IMR-90 (cell line): Measurements from ENCODE around the gene PLA2G12B. TPM values are rescaled to one million over a fixed set of nuclear protein-coding genes. Genes with fewer than 3 reads are reported as not detected.

Source experiments
- ATAC-seq: fragments of 200-7000 bp; cut with Tn5 transposase; 2 replicates; pipeline ENCODE4 v1.9.1; 2020; ENCODE audit warnings: low read depth, mild to moderate bottlenecking, moderate library complexity
- BruUV-seq: library from RNA; stranded (reverse); fragments of 400-500 nt; replicated peaks from 2 replicates; lab custom pipeline; 2021; lab: Mats Ljungman, UMichigan
- CTCF ChIA-PET: fragments of 300-600 bp; formaldehyde crosslinking; extraction: SDS; loops from one replicate; lab custom pipeline; 2021; ENCODE audit warnings: antibody characterized with exemption; lab: Yijun Ruan, JAX
- POLR2A ChIA-PET: fragments of 300-600 bp; sonication (Branson Sonifier 250); formaldehyde crosslinking; loops from one replicate; lab custom pipeline; 2022; ENCODE audit warnings: antibody characterized with exemption; ENCODE audit not compliant: unreplicated experiment; lab: Charles Lee
- DNase-seq: peaks from one replicate; pipeline ENCODE4 v3.0.0; 2013
- H2AFZ ChIP-seq: replicated peaks from 2 replicates; pipeline ENCODE3; 2013; ENCODE audit warnings: low read length, mild to moderate bottlenecking; ENCODE audit not compliant: poor library complexity
- H2AK5ac ChIP-seq: 2 replicates; pipeline ENCODE4 v1.6.1; 2013; ENCODE audit warnings: low read depth, low read length, inconsistent platforms
- H2AK9ac ChIP-seq: replicated peaks from 2 replicates; pipeline ENCODE3; 2013; ENCODE audit warnings: mild to moderate bottlenecking, low read depth, low read length, moderate library complexity; ENCODE audit not compliant: poor library complexity
- H2BK120ac ChIP-seq: 2 replicates; pipeline ENCODE4 v1.6.1; 2013; ENCODE audit warnings: low read depth, low read length, inconsistent platforms
- H2BK15ac ChIP-seq: 3 replicates; pipeline ENCODE4 v1.6.1; 2013; ENCODE audit warnings: low read depth, low read length, inconsistent platforms
- H2BK20ac ChIP-seq: 2 replicates; pipeline ENCODE4 v1.6.1; 2013; ENCODE audit warnings: low read depth, mild to moderate bottlenecking, inconsistent platforms, low read length, moderate library complexity
- H2BK5ac ChIP-seq: 2 replicates; pipeline ENCODE4 v1.6.1; 2013; ENCODE audit warnings: mild to moderate bottlenecking, low read depth, low read length, inconsistent platforms; ENCODE audit not compliant: poor library complexity, severe bottlenecking
- H3K14ac ChIP-seq: replicated peaks from 2 replicates; pipeline ENCODE4 v1.6.1; 2013; ENCODE audit warnings: low read depth, low read length, inconsistent platforms
- H3K18ac ChIP-seq: 2 replicates; pipeline ENCODE4 v1.6.1; 2013; ENCODE audit warnings: low read depth, low read length, control low read depth
- H3K23ac ChIP-seq: 2 replicates; pipeline ENCODE4 v1.6.1; 2013; ENCODE audit warnings: low read depth, low read length, inconsistent platforms
- H3K27ac ChIP-seq: 2 replicates; pipeline ENCODE4 v1.5.1; 2013; ENCODE audit warnings: mild to moderate bottlenecking, control low read depth, low read length; ENCODE audit not compliant: insufficient read depth
- H3K27me3 ChIP-seq: 2 replicates; pipeline ENCODE4 v1.6.1; 2013; ENCODE audit warnings: low read length; ENCODE audit not compliant: control insufficient read depth, insufficient read depth
- H3K36me3 ChIP-seq: 2 replicates; pipeline ENCODE4 v1.6.1; 2013; ENCODE audit warnings: low read length, mixed read lengths; ENCODE audit not compliant: control insufficient read depth, insufficient read depth
- H3K4ac ChIP-seq: 2 replicates; pipeline ENCODE4 v1.6.1; 2013; ENCODE audit warnings: low read depth, low read length, inconsistent platforms
- H3K4me1 ChIP-seq: 2 replicates; pipeline ENCODE4 v1.6.1; 2013; ENCODE audit warnings: low read length, mixed read lengths; ENCODE audit not compliant: control insufficient read depth, insufficient read depth
- H3K4me2 ChIP-seq: 2 replicates; pipeline ENCODE4 v1.6.1; 2013; ENCODE audit warnings: low read depth, mild to moderate bottlenecking, control low read depth, low read length, moderate library complexity
- H3K4me3 ChIP-seq: 2 replicates; pipeline ENCODE4 v1.5.1; 2013; ENCODE audit warnings: low read depth, mild to moderate bottlenecking, control low read depth, low read length, moderate library complexity; ENCODE audit not compliant: insufficient read depth
- H3K56ac ChIP-seq: 2 replicates; pipeline ENCODE4 v1.6.1; 2013; ENCODE audit warnings: low read length, inconsistent platforms; ENCODE audit not compliant: insufficient read depth; ENCODE audit errors: extremely low read depth
- H3K79me1 ChIP-seq, 2 experiments: 2 replicates each; pipeline ENCODE4 v1.6.1; 2013; ENCODE audit warnings: low read length in 2 of 2, inconsistent platforms in 1 of 2, low read depth in 1 of 2
- H3K9ac ChIP-seq: 2 replicates; pipeline ENCODE4 v1.6.1; 2013; ENCODE audit warnings: low read depth, low read length, control low read depth
- H3K9me1 ChIP-seq: 2 replicates; pipeline ENCODE4 v1.6.1; 2013; ENCODE audit warnings: low read length, inconsistent platforms; ENCODE audit not compliant: insufficient read depth
- H3K9me3 ChIP-seq: 2 replicates; pipeline ENCODE4 v1.6.1; 2013; ENCODE audit warnings: low read length; ENCODE audit not compliant: control insufficient read depth, insufficient read depth
- H4K20me1 ChIP-seq: 2 replicates; pipeline ENCODE4 v1.6.1; 2013; ENCODE audit warnings: low read length, inconsistent platforms; ENCODE audit not compliant: insufficient read depth
- H4K5ac ChIP-seq: 2 replicates; pipeline ENCODE4 v1.6.1; 2013; ENCODE audit warnings: mild to moderate bottlenecking, low read depth, low read length, control low read depth
- H4K8ac ChIP-seq, 2 experiments: 2 replicates each; pipeline ENCODE4 v1.6.1; 2013; ENCODE audit warnings: low read depth in 2 of 2, low read length in 2 of 2, control low read depth in 1 of 2, inconsistent platforms in 1 of 2
- H4K91ac ChIP-seq: 2 replicates; pipeline ENCODE4 v1.6.1; 2013; ENCODE audit warnings: low read depth, low read length, inconsistent platforms; ENCODE audit not compliant: insufficient read depth
- CEBPB ChIP-seq: IDR thresholded peaks from 2 replicates; pipeline ENCODE4 v1.6.1; 2012; ENCODE audit warnings: low read depth, low read length, improper control_type of control experiment
- FOS ChIP-seq: fragments of 150-350 bp; IDR thresholded peaks from 2 replicates; pipeline ENCODE4 v1.6.1; 2016; ENCODE audit warnings: low read depth, low read length
- MAFK ChIP-seq: IDR thresholded peaks from 2 replicates; pipeline ENCODE4 v1.6.1; 2012; ENCODE audit warnings: low read depth, low read length, improper control_type of control experiment
- MXI1 ChIP-seq: IDR thresholded peaks from 2 replicates; pipeline ENCODE4 v1.6.1; 2012; ENCODE audit warnings: low read depth, mild to moderate bottlenecking, low read length, moderate library complexity, borderline replicate concordance
- POLR2A ChIP-seq: IDR thresholded peaks from 2 replicates; pipeline ENCODE4 v1.6.1; 2012; ENCODE audit warnings: mild to moderate bottlenecking, low read depth, low read length
- RAD21 ChIP-seq: IDR thresholded peaks from 2 replicates; pipeline ENCODE4 v1.6.1; 2012; ENCODE audit warnings: low read length, improper control_type of control experiment
- RCOR1 ChIP-seq: IDR thresholded peaks from 2 replicates; pipeline ENCODE4 v1.6.1; 2012; ENCODE audit warnings: mild to moderate bottlenecking, low read length, improper control_type of control experiment; ENCODE audit not compliant: insufficient replicate concordance
- RFX5 ChIP-seq: IDR thresholded peaks from 2 replicates; pipeline ENCODE4 v1.8.0; 2012; ENCODE audit warnings: low read depth, mild to moderate bottlenecking, low read length, moderate library complexity
- WGBS, 2 experiments: methylation state at CpG; one replicate each; pipeline versions ENCODE4 v1.1.5 to v1.1.7; 2013; ENCODE audit warnings: missing lambda C conversion rate in 2 of 2; ENCODE audit not compliant: insufficient read length in 1 of 2; ENCODE audit errors: extremely low coverage in 2 of 2; 5-methylcytosine and 5-hydroxymethylcytosine counted together
- dilution Hi-C: fragments of 300-500 bp; cut with HindIII; formaldehyde crosslinking; loops from one replicate; pipeline ENCODE4 v1.14.3; 2018; ENCODE audit warnings: low sequenced_read_pairs; ENCODE audit not compliant: unreplicated experiment
- in situ Hi-C: fragments of 300-500 bp; cut with MboI; formaldehyde crosslinking; loops from 3 replicates; pipeline ENCODE4 v1.14.3; 2019; ENCODE audit warnings: low sequenced_read_pairs, inconsistent platforms, mixed read lengths
- intact Hi-C: fragments of 100-400 bp; cut with micrococcal nuclease; formaldehyde crosslinking; loops from 2 replicates; pipeline ENCODE4 v1.10.0; 2022
- polyA plus RNA-seq, 3 experiments: library from polyadenylated mRNA; depleted of rRNA; stranded (reverse); fragments of >200 nt; gene quantifications; 2 replicates each; pipeline ENCODE4 v1.2.3, GENCODE V29; 2012; ENCODE audit warnings: low replicate concordance in 1 of 3
- total RNA-seq: library from RNA; depleted of rRNA; stranded (reverse); fragments of >200 nt; gene quantifications from 2 replicates; pipeline ENCODE4 v1.2.3, GENCODE V29; 2012
- TF ChIP-seq, protein P1 (sequence below): fragments of 150-350 bp; IDR thresholded peaks from 2 replicates; pipeline ENCODE4 v1.6.1; 2016; ENCODE audit warnings: low read depth, mild to moderate bottlenecking, low read length, moderate library complexity, borderline replicate concordance
- TF ChIP-seq, protein P2 (sequence below): conservative IDR thresholded peaks from 2 replicates; pipeline ENCODE4 v1.5.1; 2012; ENCODE audit warnings: mild to moderate bottlenecking, low read depth, low read length, improper control_type of control experiment

The PLA2G12B gene
- total and polyA plus RNA-seq, 2 of the 4 experiments (the other 2 are of a cell fraction): not detected

DNA sequence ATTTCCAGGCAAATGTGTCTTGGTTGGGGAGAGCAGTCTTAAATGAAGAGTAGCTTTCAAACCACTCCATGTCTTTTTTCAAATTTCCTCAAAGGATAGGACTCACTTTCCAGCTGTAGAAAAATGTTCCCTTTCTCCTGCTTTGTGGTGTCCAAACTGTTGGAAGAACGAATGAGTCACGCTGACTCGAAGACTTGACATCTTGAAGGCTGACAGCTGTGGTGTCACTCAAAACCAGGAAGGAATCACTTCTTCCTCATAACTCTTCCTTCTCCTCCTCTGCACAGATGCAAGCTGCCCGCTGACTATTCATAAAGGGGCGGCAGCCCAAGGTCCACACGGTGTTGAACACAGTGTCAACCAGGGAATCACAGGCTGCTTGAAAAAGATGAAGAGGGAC lies 19.2 kb downstream of the PLA2G12B start:
- no peak overlapping the region for H3K18ac ChIP-seq
- no peak overlapping the region for H2BK120ac ChIP-seq
- ChIA-PET POLR2A (no interaction called here), CTCF (no interaction called here)
- no peak overlapping the region for H2BK5ac ChIP-seq
- no peak overlapping the region for H4K5ac ChIP-seq
- H3K4ac ChIP-seq: no peak overlapping the region
- H3K79me1 ChIP-seq: no peaks in the 10 kb centered on the region
- H3K4me3 ChIP-seq: no peak overlapping the region
- no peaks in the 10 kb centered on the region for H3K36me3 ChIP-seq
- H3K23ac ChIP-seq: no peak overlapping the region
- DNase-seq (peak; percentile 44), ATAC-seq (no peak)
- no peak overlapping the region for H3K9ac ChIP-seq
- H2AFZ ChIP-seq: no peak overlapping the region
- no peak overlapping the region for H3K4me2 ChIP-seq
- H3K9me3 ChIP-seq: no peaks in the 10 kb centered on the region
- H2BK20ac ChIP-seq: no peak overlapping the region
- no peaks in the 10 kb centered on the region for H4K20me1 ChIP-seq
- no peak for TF ChIP-seq RAD21
- TF ChIP-seq POLR2A: no peak
- no peak for TF ChIP-seq FOS
- no peak for TF ChIP-seq RFX5
- TF ChIP-seq MAFK: no peak
- TF ChIP-seq RCOR1: no peak
- TF ChIP-seq, protein P1, sequence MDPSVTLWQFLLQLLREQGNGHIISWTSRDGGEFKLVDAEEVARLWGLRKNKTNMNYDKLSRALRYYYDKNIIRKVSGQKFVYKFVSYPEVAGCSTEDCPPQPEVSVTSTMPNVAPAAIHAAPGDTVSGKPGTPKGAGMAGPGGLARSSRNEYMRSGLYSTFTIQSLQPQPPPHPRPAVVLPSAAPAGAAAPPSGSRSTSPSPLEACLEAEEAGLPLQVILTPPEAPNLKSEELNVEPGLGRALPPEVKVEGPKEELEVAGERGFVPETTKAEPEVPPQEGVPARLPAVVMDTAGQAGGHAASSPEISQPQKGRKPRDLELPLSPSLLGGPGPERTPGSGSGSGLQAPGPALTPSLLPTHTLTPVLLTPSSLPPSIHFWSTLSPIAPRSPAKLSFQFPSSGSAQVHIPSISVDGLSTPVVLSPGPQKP: no peak
- TF ChIP-seq CEBPB: no peak
- TF ChIP-seq MXI1: no peak
- TF ChIP-seq, protein P2, sequence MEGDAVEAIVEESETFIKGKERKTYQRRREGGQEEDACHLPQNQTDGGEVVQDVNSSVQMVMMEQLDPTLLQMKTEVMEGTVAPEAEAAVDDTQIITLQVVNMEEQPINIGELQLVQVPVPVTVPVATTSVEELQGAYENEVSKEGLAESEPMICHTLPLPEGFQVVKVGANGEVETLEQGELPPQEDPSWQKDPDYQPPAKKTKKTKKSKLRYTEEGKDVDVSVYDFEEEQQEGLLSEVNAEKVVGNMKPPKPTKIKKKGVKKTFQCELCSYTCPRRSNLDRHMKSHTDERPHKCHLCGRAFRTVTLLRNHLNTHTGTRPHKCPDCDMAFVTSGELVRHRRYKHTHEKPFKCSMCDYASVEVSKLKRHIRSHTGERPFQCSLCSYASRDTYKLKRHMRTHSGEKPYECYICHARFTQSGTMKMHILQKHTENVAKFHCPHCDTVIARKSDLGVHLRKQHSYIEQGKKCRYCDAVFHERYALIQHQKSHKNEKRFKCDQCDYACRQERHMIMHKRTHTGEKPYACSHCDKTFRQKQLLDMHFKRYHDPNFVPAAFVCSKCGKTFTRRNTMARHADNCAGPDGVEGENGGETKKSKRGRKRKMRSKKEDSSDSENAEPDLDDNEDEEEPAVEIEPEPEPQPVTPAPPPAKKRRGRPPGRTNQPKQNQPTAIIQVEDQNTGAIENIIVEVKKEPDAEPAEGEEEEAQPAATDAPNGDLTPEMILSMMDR: no peak
- no peaks in the 10 kb centered on the region for H3K9me1 ChIP-seq
- no peak overlapping the region for H3K56ac ChIP-seq
- in situ Hi-C loops (no loop called here), intact Hi-C loops (no loop called here), dilution Hi-C loops (no loop called here)
- no peak overlapping the region for H3K14ac ChIP-seq
- H3K4me1 ChIP-seq: no peaks in the 10 kb centered on the region
- H2BK15ac ChIP-seq: no peak overlapping the region
- no peak overlapping the region for H2AK5ac ChIP-seq
- WGBS, 2 experiments: no CpG with 5 or more reads among the region's 6 CpGs
- no TSS peak for BruUV-seq
- H2AK9ac ChIP-seq: no peak overlapping the region
- no peak overlapping the region for H4K8ac ChIP-seq
- no peak overlapping the region for H4K91ac ChIP-seq
- H3K27ac ChIP-seq: no peak overlapping the region
- peaks cover 2% of the 10 kb centered on the region; the same call in 1 of the 2 replicates for H3K27me3 ChIP-seq
